Endothelial cell of umbilical vein (primary cell): Measurements from ENCODE around the gene H1-8. TPM values are rescaled to one million over a fixed set of nuclear protein-coding genes. Genes with fewer than 3 reads are reported as not detected.

Experiments
- BruUV-seq: library from RNA; stranded (reverse); fragments of 400-500 nt; replicated peaks from 2 replicates; lab custom pipeline; 2021; lab: Mats Ljungman, UMichigan
- CTCF ChIA-PET: fragments of 300-600, 350-600 bp; sonication (Branson Sonifier 250); formaldehyde crosslinking; loops from one replicate; lab custom pipeline; 2021; ENCODE audit warnings: antibody characterized with exemption, inconsistent platforms; lab: Charles Lee
- POLR2A ChIA-PET: fragments of 300-600, 350-600 bp; sonication (Branson Sonifier 250); formaldehyde crosslinking; loops from one replicate; lab custom pipeline; 2021; ENCODE audit warnings: antibody characterized with exemption, inconsistent platforms; lab: Charles Lee
- DNase-seq: peaks from one replicate; pipeline ENCODE4 v3.0.0-alpha.2; 2011; ENCODE audit warnings: low read depth, low spot score
- FAIRE-seq: peaks from 2 replicates; lab custom pipeline; 2011; peaks lifted over from hg19 to GRCh38; lab: Jason Lieb, UNC
- H2AFZ ChIP-seq: 2 replicates; pipeline ENCODE4 v1.6.0; 2012; ENCODE audit warnings: low read depth, low read length, control low read depth, inconsistent platforms
- H3K27ac ChIP-seq: 2 replicates; pipeline ENCODE4 v1.5.1; 2011; ENCODE audit warnings: low read depth, mild to moderate bottlenecking, control low read depth, low read length, moderate library complexity; ENCODE audit not compliant: insufficient read depth
- H3K27me3 ChIP-seq, 2 experiments: 2 replicates each; pipeline versions ENCODE4 v1.6.0 to v1.6.1; 2011; ENCODE audit warnings: low read length in 2 of 2, mixed read lengths in 1 of 2; ENCODE audit not compliant: control insufficient read depth in 2 of 2, insufficient read depth in 2 of 2
- H3K36me3 ChIP-seq, 2 experiments: 2 replicates in 1 of 2; 3 replicates in 1 of 2; pipeline ENCODE4 v1.5.1; 2011; ENCODE audit warnings: low read length in 2 of 2, mild to moderate bottlenecking in 1 of 2, moderate library complexity in 1 of 2; ENCODE audit not compliant: control insufficient read depth in 2 of 2, insufficient read depth in 2 of 2; ENCODE audit errors: extremely low read depth in 1 of 2
- H3K4me1 ChIP-seq: 3 replicates; pipeline ENCODE4 v1.5.1; 2011; ENCODE audit warnings: mild to moderate bottlenecking, low read length; ENCODE audit not compliant: control insufficient read depth, insufficient read depth; ENCODE audit errors: extremely low read depth
- H3K4me2 ChIP-seq: 2 replicates; pipeline ENCODE4 v1.6.1; 2011; ENCODE audit warnings: low read length, control low read depth, mixed read lengths; ENCODE audit not compliant: insufficient read depth
- H3K4me3 ChIP-seq, 3 experiments: fragments of 200-600 bp in 1 of 3; sonication (generic), shearing (Covaris generic) in 1 of 3; replicated peaks in 1 of 3; 2 replicates each; pipeline ENCODE4 v1.5.1; 2011 to 2016; ENCODE audit warnings: control low read depth in 3 of 3, low read length in 3 of 3, mild to moderate bottlenecking in 2 of 3, inconsistent platforms in 1 of 3, low read depth in 1 of 3, moderate library complexity in 1 of 3; ENCODE audit not compliant: insufficient read depth in 1 of 3
- H3K79me2 ChIP-seq: 2 replicates; pipeline ENCODE4 v1.6.0; 2012; ENCODE audit warnings: low read length, inconsistent platforms; ENCODE audit not compliant: control insufficient read depth, insufficient read depth
- H3K9ac ChIP-seq: replicated peaks from 2 replicates; pipeline ENCODE3; 2011; ENCODE audit warnings: low read length, control low read depth; ENCODE audit not compliant: insufficient read depth; ENCODE audit errors: extremely low read depth
- H3K9me1 ChIP-seq: replicated peaks from 3 replicates; pipeline ENCODE4 v1.6.0; 2011; ENCODE audit warnings: mild to moderate bottlenecking, low read length; ENCODE audit not compliant: control insufficient read depth, insufficient read depth; ENCODE audit errors: extremely low read depth
- H3K9me3 ChIP-seq: replicated peaks from 2 replicates; pipeline ENCODE4 v1.5.1; 2012; ENCODE audit warnings: low read length, inconsistent platforms; ENCODE audit not compliant: control insufficient read depth, insufficient read depth
- H4K20me1 ChIP-seq: replicated peaks from 2 replicates; pipeline ENCODE3; 2011; ENCODE audit warnings: mild to moderate bottlenecking, low read length; ENCODE audit not compliant: control insufficient read depth, insufficient read depth; ENCODE audit errors: extremely low read depth
- EZH2 ChIP-seq: IDR thresholded peaks from 2 replicates; pipeline ENCODE4 v1.6.1; 2012; ENCODE audit warnings: borderline replicate concordance, low read depth, mild to moderate bottlenecking, moderate library complexity, low read length, inconsistent platforms; ENCODE audit not compliant: severe bottlenecking
- FOS ChIP-seq: IDR thresholded peaks from 2 replicates; pipeline ENCODE4 v1.6.1; 2011; ENCODE audit warnings: mild to moderate bottlenecking, low read length, moderate library complexity, borderline replicate concordance; ENCODE audit not compliant: insufficient read depth
- GATA2 ChIP-seq: IDR thresholded peaks from 2 replicates; pipeline ENCODE4 v1.7.0; 2011; ENCODE audit warnings: low read depth, mild to moderate bottlenecking, moderate library complexity, mixed read lengths, low read length; ENCODE audit not compliant: insufficient read length, insufficient read depth
- JUN ChIP-seq: IDR thresholded peaks from 2 replicates; pipeline ENCODE4 v1.6.1; 2011; ENCODE audit warnings: borderline replicate concordance, low read depth; ENCODE audit not compliant: insufficient read length, insufficient read depth
- MYC ChIP-seq: IDR thresholded peaks from one replicate; pipeline ENCODE4 v1.6.1; 2011; ENCODE audit warnings: mild to moderate bottlenecking, low read depth, low read length
- POLR2A ChIP-seq: IDR thresholded peaks from 2 replicates; pipeline ENCODE4 v1.6.1; 2012; ENCODE audit warnings: low read depth, mild to moderate bottlenecking, control low read depth, low read length
- POLR2AphosphoS5 ChIP-seq: IDR thresholded peaks from 2 replicates; pipeline ENCODE4 v1.6.1; 2012; ENCODE audit warnings: low read depth, mild to moderate bottlenecking, control low read depth, low read length, moderate library complexity; ENCODE audit not compliant: insufficient read depth
- dilution Hi-C: fragments of 300-500 bp; cut with MboI; formaldehyde crosslinking; loops from one replicate; pipeline ENCODE4 v1.15.0; 2019; ENCODE audit warnings: low sequenced_read_pairs; ENCODE audit not compliant: extremely low pct_ligation_motif_present
- intact Hi-C: fragments of 100-400 bp; cut with micrococcal nuclease; formaldehyde crosslinking; loops from one replicate; pipeline ENCODE4 v1.10.0; 2022
- polyA plus RNA-seq, 4 experiments: library from polyadenylated mRNA; depleted of rRNA in 3 of 4; stranded (reverse) in 3 of 4; unstranded in 1 of 4; fragments of >200 nt; gene quantifications; 2 replicates each; pipeline versions ENCODE4 v1.2.1 to v1.2.3, GENCODE V29; 2011 to 2012; ENCODE audit warnings: missing spikeins in 1 of 4
- total RNA-seq: library from RNA; stranded (reverse); gene quantifications from 2 replicates; pipeline ENCODE4 v1.2.3, GENCODE V29; 2021
- TF ChIP-seq, protein P1 (sequence below), 2 donors: IDR thresholded peaks; 1 replicate in 1 of 2; 2 replicates in 1 of 2; pipeline ENCODE4 v1.5.1; 2011; ENCODE audit warnings: low read length in 2 of 2, mild to moderate bottlenecking in 2 of 2, moderate library complexity in 2 of 2, control low read depth in 1 of 2, inconsistent platforms in 1 of 2, low read depth in 1 of 2; ENCODE audit not compliant: insufficient read depth in 1 of 2; ENCODE audit errors: extremely low read depth in 1 of 2
- TF ChIP-seq, protein P2 (sequence below): IDR thresholded peaks from 2 replicates; pipeline ENCODE4 v1.6.1; 2011; ENCODE audit not compliant: insufficient read depth, insufficient read length

Gene H1-8
- total and polyA plus RNA-seq, 2 donors (not counting 3 experiments of a cell fraction or from before 2014, with no cell fraction given), result not detected

DNA sequence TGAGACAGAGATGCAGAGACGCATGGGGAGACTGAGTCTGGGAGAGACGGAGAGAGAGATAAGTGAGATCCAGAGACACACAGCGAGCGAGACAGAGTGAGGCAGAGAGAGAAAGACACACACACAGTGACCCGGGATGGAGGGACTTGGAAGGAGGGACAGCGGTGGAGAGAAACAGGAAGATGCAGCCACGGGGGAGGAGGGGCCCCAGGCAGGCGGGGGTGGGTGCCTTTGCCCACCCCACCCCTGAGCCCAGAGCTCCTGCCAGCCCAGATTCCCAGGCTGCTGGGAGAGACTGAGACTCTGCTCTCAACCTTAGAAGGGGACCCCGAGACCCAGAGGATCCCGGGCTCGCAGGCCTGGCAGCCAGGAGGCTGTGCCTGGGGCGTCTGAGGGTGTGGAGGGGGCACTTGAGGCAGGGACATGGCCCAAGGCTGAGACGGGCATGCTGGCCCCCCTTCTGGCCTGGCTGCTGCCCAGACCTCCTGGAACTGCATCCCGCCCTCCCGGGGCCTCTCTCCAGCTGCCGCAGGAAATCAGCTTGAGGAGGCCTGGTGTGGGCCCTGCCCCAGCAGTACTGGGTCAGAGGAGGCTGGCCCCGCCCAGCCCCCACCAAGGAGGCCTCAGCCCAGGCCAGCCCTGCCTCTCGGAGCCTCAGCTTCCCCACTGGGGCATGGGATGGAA lies 18.1 kb downstream of the H1-8 start:
- H3K4me1 ChIP-seq, result peaks cover 42% of the 10 kb centered on the region
- H3K27ac ChIP-seq, result peak overlapping the region; percentile 26
- no TSS peak for BruUV-seq
- no peak overlapping the region for H2AFZ ChIP-seq
- dilution Hi-C loops, result no loop called here
- H3K4me2 ChIP-seq, result no peak overlapping the region
- ChIA-PET POLR2A (interaction anchor here (0.5 kb wide), 1 partner anchor 71 kb away, joined by 3 read pairs; no protein-coding TSS in a partner anchor), CTCF (interaction anchor here (0.8 to 6.4 kb wide), 8 partner anchors 31 to 178 kb away, joined by 3 to 80 read pairs (median 4); no protein-coding TSS in a partner anchor)
- peak; percentile 82 for DNase-seq
- intact Hi-C loops, result loop anchor here (1.0 to 5.0 kb wide), 3 partner anchors 36 to 179 kb away; no protein-coding TSS in a partner anchor
- no peaks in the 10 kb centered on the region for H3K27me3 ChIP-seq
- H3K79me2 ChIP-seq, result no peaks in the 10 kb centered on the region
- no peaks in the 10 kb centered on the region for H3K9me3 ChIP-seq
- H3K9me1 ChIP-seq, result no peaks in the 10 kb centered on the region
- H4K20me1 ChIP-seq, result no peaks in the 10 kb centered on the region
- TF ChIP-seq POLR2AphosphoS5, result peak; percentile 36
- TF ChIP-seq FOS, result no peak
- peak; percentile 44 for TF ChIP-seq POLR2A
- H3K9ac ChIP-seq, result no peak overlapping the region
- peaks cover 25 to 66% of the 10 kb centered on the region in 2 experiments for H3K36me3 ChIP-seq
- peak; percentile 86 for FAIRE-seq
- H3K4me3 ChIP-seq, result no peak overlapping the region

DNA sequence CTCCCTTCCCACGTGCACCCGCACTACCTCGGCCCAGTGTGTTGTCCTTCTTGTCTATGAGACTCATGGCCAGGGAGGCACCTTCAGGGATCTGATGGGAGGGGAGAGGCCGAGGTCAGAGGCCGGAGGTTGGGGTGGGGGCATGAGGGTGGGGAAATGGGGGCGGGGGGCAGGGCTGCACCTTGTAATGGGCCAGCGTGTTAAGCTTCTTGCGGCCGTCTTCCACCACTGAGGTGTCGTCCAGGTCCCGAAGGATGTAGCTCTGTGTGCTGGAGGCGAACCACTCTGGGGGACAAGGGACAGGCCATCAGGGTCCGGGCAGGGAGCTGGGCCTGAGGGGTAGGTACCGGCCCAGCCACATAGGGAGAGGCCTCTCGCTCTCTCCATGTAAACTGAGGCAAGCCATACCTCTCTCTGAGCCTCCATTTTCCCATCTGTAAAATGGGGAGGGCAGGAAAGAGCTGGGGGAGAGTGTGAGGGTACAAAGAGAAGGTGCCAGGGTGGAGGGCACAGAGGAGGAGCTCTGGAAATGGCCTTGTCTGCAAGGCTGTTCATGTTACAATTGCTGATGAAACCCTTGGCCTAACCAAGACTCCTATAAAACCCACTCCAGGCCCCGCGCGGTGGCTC lies 18.8 kb downstream of the H1-8 start:
- Histone ChIP-seq H3K4me3 (no peak overlapping the region), H4K20me1 (no peaks in the 10 kb centered on the region), H3K4me2 (no peak overlapping the region), H3K79me2 (no peaks in the 10 kb centered on the region), H2AFZ (no peak overlapping the region), H3K9ac (no peak overlapping the region), H3K9me3 (no peaks in the 10 kb centered on the region), H3K27me3 (no peaks in the 10 kb centered on the region), H3K36me3 (peaks cover 27 to 66% of the 10 kb centered on the region in 2 experiments), H3K9me1 (no peaks in the 10 kb centered on the region), H3K27ac (no peak overlapping the region), H3K4me1 (peaks cover 42% of the 10 kb centered on the region)
- FAIRE-seq (no peak), DNase-seq (no peak)
- CTCF ChIA-PET, result interaction anchor here (1.1 to 6.4 kb wide), 7 partner anchors 30 to 178 kb away, joined by 3 to 80 read pairs (median 3); no protein-coding TSS in a partner anchor
- POLR2A ChIA-PET, result no interaction called here
- TF ChIP-seq EZH2 (no peak), MYC (no peak), POLR2A (no peak), POLR2AphosphoS5 (no peak), JUN (no peak), GATA2 (no peak), FOS (no peak)
- TF ChIP-seq, protein P1, sequence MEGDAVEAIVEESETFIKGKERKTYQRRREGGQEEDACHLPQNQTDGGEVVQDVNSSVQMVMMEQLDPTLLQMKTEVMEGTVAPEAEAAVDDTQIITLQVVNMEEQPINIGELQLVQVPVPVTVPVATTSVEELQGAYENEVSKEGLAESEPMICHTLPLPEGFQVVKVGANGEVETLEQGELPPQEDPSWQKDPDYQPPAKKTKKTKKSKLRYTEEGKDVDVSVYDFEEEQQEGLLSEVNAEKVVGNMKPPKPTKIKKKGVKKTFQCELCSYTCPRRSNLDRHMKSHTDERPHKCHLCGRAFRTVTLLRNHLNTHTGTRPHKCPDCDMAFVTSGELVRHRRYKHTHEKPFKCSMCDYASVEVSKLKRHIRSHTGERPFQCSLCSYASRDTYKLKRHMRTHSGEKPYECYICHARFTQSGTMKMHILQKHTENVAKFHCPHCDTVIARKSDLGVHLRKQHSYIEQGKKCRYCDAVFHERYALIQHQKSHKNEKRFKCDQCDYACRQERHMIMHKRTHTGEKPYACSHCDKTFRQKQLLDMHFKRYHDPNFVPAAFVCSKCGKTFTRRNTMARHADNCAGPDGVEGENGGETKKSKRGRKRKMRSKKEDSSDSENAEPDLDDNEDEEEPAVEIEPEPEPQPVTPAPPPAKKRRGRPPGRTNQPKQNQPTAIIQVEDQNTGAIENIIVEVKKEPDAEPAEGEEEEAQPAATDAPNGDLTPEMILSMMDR (IDR thresholded peaks at IDR 0.05; ENCODE audit: extremely low read depth in 1 of 2, insufficient read depth in 1 of 2, low read depth in 1 of 2, low read length in 2 of 2), result no peak
- TF ChIP-seq, protein P2, sequence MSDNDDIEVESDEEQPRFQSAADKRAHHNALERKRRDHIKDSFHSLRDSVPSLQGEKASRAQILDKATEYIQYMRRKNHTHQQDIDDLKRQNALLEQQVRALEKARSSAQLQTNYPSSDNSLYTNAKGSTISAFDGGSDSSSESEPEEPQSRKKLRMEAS, result no peak
- no TSS peak for BruUV-seq
- dilution Hi-C loops (no loop called here), intact Hi-C loops (loop anchor here (1.0 to 5.0 kb wide), 3 partner anchors 35 to 179 kb away; no protein-coding TSS in a partner anchor)
